ENCODE data around the gene ZMYND19. TPM values are rescaled to one million over a fixed set of nuclear protein-coding genes. Genes with fewer than 3 reads are reported as not detected.

The ZMYND19 gene
- total and polyA plus RNA-seq, 2 of the 4 experiments (the other 2 are of a cell fraction) = 14.3 to 21.4 TPM

DNA sequence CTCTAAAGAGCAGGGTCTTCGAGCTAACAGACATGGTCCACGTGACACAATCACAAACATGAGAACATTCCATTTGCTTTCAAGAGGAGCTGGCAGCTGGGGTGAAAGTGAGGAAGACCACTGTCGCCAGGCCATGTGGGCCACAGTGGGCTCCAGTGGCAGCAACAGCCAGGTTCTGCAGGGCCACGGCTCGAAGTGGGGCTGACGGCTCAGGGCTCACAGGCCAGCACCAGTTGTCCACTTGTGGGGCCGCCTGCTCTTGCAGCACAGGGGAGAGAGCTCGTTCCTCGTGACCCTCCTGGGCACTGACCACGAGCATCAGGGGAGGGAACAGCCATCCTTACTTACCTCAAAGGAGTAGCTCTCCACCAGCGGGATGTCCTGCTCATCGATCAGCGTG is 2.0 kb downstream of the ZMYND19 start:
- in situ Hi-C loops (cut with MboI; ENCODE audit: low sequenced_read_pairs) = no loop called here
- no peak overlapping the region for H4K5ac ChIP-seq (ENCODE audit: low read depth, low read length)
- no peaks in the 10 kb centered on the region for H3K9me3 ChIP-seq (ENCODE audit: control insufficient read depth, insufficient read depth, low read length)
- no peaks in the 10 kb centered on the region for H3K27me3 ChIP-seq (ENCODE audit: control insufficient read depth, insufficient read depth, low read length)
- H3K79me1 ChIP-seq (ENCODE audit: low read depth in 1 of 2, low read length in 2 of 2) = peaks cover 7 to 45% of the 10 kb centered on the region in 2 experiments
- H2BK120ac ChIP-seq (ENCODE audit: low read depth, low read length) = no peak overlapping the region
- H3K36me3 ChIP-seq (ENCODE audit: control insufficient read depth, insufficient read depth, low read length) = peaks cover 30% of the 10 kb centered on the region
- 100% methylated on average over 2 of the region's 13 CpGs; no CpG with 5 or more reads in 1 of the 2 experiments for WGBS, 2 experiments (ENCODE audit: extremely low coverage in 2 of 2, insufficient read length in 1 of 2)
- no peak overlapping the region for H3K9ac ChIP-seq (ENCODE audit: low read depth, low read length)
- H2BK5ac ChIP-seq (ENCODE audit: low read depth, low read length, poor library complexity, severe bottlenecking) = no peak overlapping the region
- H2AK9ac ChIP-seq (replicated peaks; ENCODE audit: low read depth, low read length, poor library complexity) = peak overlapping the region; percentile 26
- H2AK5ac ChIP-seq (ENCODE audit: low read depth, low read length) = no peak overlapping the region
- no peak overlapping the region for H2AFZ ChIP-seq (replicated peaks; ENCODE audit: low read length, poor library complexity)
- intact Hi-C loops (cut with micrococcal nuclease) = no loop called here
- H3K56ac ChIP-seq (ENCODE audit: extremely low read depth, insufficient read depth, low read length) = no peak overlapping the region
- peaks cover 10% of the 10 kb centered on the region for H4K20me1 ChIP-seq (ENCODE audit: insufficient read depth, low read length)
- no peak overlapping the region for H3K27ac ChIP-seq (ENCODE audit: insufficient read depth, low read length)
- H2BK15ac ChIP-seq (ENCODE audit: low read depth, low read length) = no peak overlapping the region
- POLR2A ChIA-PET (ENCODE audit: unreplicated experiment) = no interaction called here
- no TSS peak for BruUV-seq (replicated peaks)
- no peak overlapping the region for H4K91ac ChIP-seq (ENCODE audit: insufficient read depth, low read depth, low read length)
- no peak for DNase-seq
- H3K23ac ChIP-seq (ENCODE audit: low read depth, low read length) = peak overlapping the region; percentile 69
- H3K18ac ChIP-seq (ENCODE audit: low read depth, low read length) = no peak overlapping the region
- H4K8ac ChIP-seq (ENCODE audit: low read depth in 2 of 2, low read length in 2 of 2) = no peak overlapping the region
- dilution Hi-C loops (cut with HindIII; ENCODE audit: low sequenced_read_pairs, unreplicated experiment) = no loop called here
- no peak for ATAC-seq (ENCODE audit: low read depth)
- H3K4me1 ChIP-seq (ENCODE audit: control insufficient read depth, insufficient read depth, low read length) = peaks cover 7% of the 10 kb centered on the region
- CTCF ChIA-PET = interaction anchor here (1.9 kb wide), 1 partner anchor 9 kb away, joined by 5 read pairs; no protein-coding TSS in a partner anchor
- no peak overlapping the region for H2BK20ac ChIP-seq (ENCODE audit: low read depth, low read length)
- no peak overlapping the region for H3K4ac ChIP-seq (ENCODE audit: low read depth, low read length)
- TF ChIP-seq MXI1 (IDR thresholded peaks at IDR 0.05; ENCODE audit: borderline replicate concordance, low read depth, low read length) (no peak), MAZ (IDR thresholded peaks at IDR 0.05; ENCODE audit: borderline replicate concordance, low read depth, low read length) (no peak), BHLHE40 (IDR thresholded peaks at IDR 0.05; ENCODE audit: low read depth, low read length) (no peak)
- H3K14ac ChIP-seq (replicated peaks; ENCODE audit: low read depth, low read length) = no peak overlapping the region
- no peaks in the 10 kb centered on the region for H3K9me1 ChIP-seq (ENCODE audit: insufficient read depth, low read length)
- no peak overlapping the region for H3K4me3 ChIP-seq (ENCODE audit: insufficient read depth, low read depth, low read length)
- H3K4me2 ChIP-seq (ENCODE audit: low read depth, low read length) = no peak overlapping the region
